Common myeloid progenitor, CD34-positive (primary cell): Measurements from ENCODE around the gene CDHR3.

ENCODE experiments used
- CTCF ChIA-PET: fragments of 350-600 bp; sonication (Branson Sonifier 250); formaldehyde crosslinking; loops from one replicate; lab custom pipeline; 2021; ENCODE audit warnings: antibody characterized with exemption; lab: Charles Lee
- POLR2A ChIA-PET: fragments of 350-600 bp; sonication (Branson Sonifier 250); formaldehyde crosslinking; loops from one replicate; lab custom pipeline; 2021; ENCODE audit warnings: antibody characterized with exemption; lab: Charles Lee
- DNase-seq, 3 donors: peaks; one replicate each; pipeline versions ENCODE4 v3.0.0 to v3.0.0-alpha.2; 2013
- H3K27ac ChIP-seq, 2 experiments: 1 replicate in 1 of 2; 2 replicates in 1 of 2; pipeline ENCODE4 v1.7.0; 2013; ENCODE audit warnings: inconsistent platforms in 2 of 2, low read length in 2 of 2, mild to moderate bottlenecking in 2 of 2, low read depth in 1 of 2, moderate library complexity in 1 of 2; ENCODE audit not compliant: severe bottlenecking in 2 of 2, insufficient read depth in 1 of 2, poor library complexity in 1 of 2
- H3K27me3 ChIP-seq, 5 experiments: replicated peaks in 2 of 5; 1 replicate in 3 of 5; 2 replicates in 2 of 5; pipeline versions ENCODE4 v1.6.1 to v1.7.0; 2013; ENCODE audit warnings: low read length in 4 of 5, mild to moderate bottlenecking in 2 of 5, moderate library complexity in 2 of 5, inconsistent platforms in 1 of 5; ENCODE audit not compliant: insufficient read depth in 5 of 5, control insufficient read depth in 4 of 5
- H3K36me3 ChIP-seq, 4 experiments: 1 replicate in 2 of 4; 2 replicates in 2 of 4; pipeline versions ENCODE4 v1.6.1 to v1.7.0; 2013; ENCODE audit warnings: low read length in 3 of 4, control low read depth in 1 of 4, mild to moderate bottlenecking in 1 of 4; ENCODE audit not compliant: control insufficient read depth in 4 of 4, insufficient read depth in 4 of 4
- H3K4me1 ChIP-seq, 4 experiments: 1 replicate in 3 of 4; 2 replicates in 1 of 4; pipeline versions ENCODE4 v1.6.1 to v1.7.1; 2013; ENCODE audit warnings: low read length in 3 of 4, mild to moderate bottlenecking in 3 of 4, control low read depth in 1 of 4, inconsistent platforms in 1 of 4, moderate library complexity in 1 of 4; ENCODE audit not compliant: control insufficient read depth in 4 of 4, insufficient read depth in 4 of 4; ENCODE audit errors: control extremely low read depth in 1 of 4
- H3K4me3 ChIP-seq, 7 experiments: 1 replicate in 4 of 7; 2 replicates in 3 of 7; pipeline versions ENCODE4 v1.5.1 to v1.7.0; 2013; ENCODE audit warnings: mild to moderate bottlenecking in 7 of 7, low read length in 6 of 7, moderate library complexity in 6 of 7, inconsistent platforms in 2 of 7, low read depth in 2 of 7, control low read depth in 1 of 7; ENCODE audit not compliant: insufficient read depth in 4 of 7, control insufficient read depth in 1 of 7; ENCODE audit errors: extremely low read depth in 1 of 7
- H3K9me3 ChIP-seq, 5 experiments: 1 replicate in 4 of 5; 2 replicates in 1 of 5; pipeline versions ENCODE4 v1.6.1 to v1.7.1; 2013; ENCODE audit warnings: low read length in 4 of 5, mild to moderate bottlenecking in 2 of 5, inconsistent platforms in 1 of 5, low read depth in 1 of 5, moderate library complexity in 1 of 5; ENCODE audit not compliant: control insufficient read depth in 4 of 5, insufficient read depth in 2 of 5; ENCODE audit errors: control extremely low read depth in 1 of 5
- WGBS: methylation state at CpG from one replicate; pipeline ENCODE4 v1.1.5; 2013; ENCODE audit not compliant: insufficient coverage; 5-methylcytosine and 5-hydroxymethylcytosine counted together

The CDHR3 gene

DNA sequence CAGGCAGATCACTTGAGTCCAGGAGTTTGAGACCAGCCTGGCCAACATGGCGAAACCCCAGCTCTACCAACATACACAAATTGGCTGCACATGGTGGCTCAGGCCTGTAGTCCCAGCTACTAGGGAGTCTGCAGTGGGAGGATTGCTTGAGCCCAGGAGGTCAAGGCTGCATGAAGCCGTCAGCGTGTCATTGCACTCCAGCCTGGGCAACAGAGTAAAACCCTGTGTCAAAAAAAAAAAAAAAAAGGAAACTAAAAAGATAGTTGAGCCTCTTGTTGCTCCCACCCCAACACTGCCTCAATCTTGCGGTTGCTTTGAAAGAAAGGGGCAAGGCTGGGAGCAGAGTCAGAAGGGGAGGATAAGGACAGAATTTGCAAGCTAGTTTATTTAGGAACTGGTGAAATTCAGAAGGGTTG is 79.1 kb downstream of the CDHR3 start:
- 100% methylated on average over 1 of the region's 4 CpGs for WGBS
- ChIA-PET CTCF (interaction anchor here (0.7 to 5.8 kb wide), 29 partner anchors 8 to 390 kb away, joined by 3 to 53 read pairs (median 4); no protein-coding TSS in a partner anchor), POLR2A (no interaction called here)
- H3K4me3 ChIP-seq: no peak overlapping the region
- no peaks in the 10 kb centered on the region for H3K36me3 ChIP-seq
- H3K27me3 ChIP-seq: peaks cover 0 to 20% (median 16%) of the 10 kb centered on the region in 5 experiments
- H3K4me1 ChIP-seq: peaks cover 0 to 5% (median 4%) of the 10 kb centered on the region in 4 experiments
- no peak overlapping the region for H3K27ac ChIP-seq
- H3K9me3 ChIP-seq: no peaks in the 10 kb centered on the region
- no peak for DNase-seq

GRCh38 chr7:106045139-106045538 is 82.1 kb downstream of the CDHR3 start:
- 100% methylated on average over 1 of the region's 2 CpGs for WGBS
- Histone ChIP-seq H3K9me3 (no peaks in the 10 kb centered on the region), H3K4me3 (no peak overlapping the region), H3K27ac (no peak overlapping the region), H3K4me1 (peaks cover 0 to 5% (median 4%) of the 10 kb centered on the region in 4 experiments), H3K27me3 (peaks cover 0 to 16% (median 10%) of the 10 kb centered on the region in 5 experiments), H3K36me3 (no peaks in the 10 kb centered on the region)
- no peak for DNase-seq
- ChIA-PET CTCF (interaction anchor here (1.2 to 6.3 kb wide), 6 partner anchors 16 to 393 kb away, joined by 3 to 62 read pairs (median 6); no protein-coding TSS in a partner anchor), POLR2A (no interaction called here)

- Histone ChIP-seq H3K36me3 (no peaks in the 10 kb centered on the region), H3K9me3 (no peaks in the 10 kb centered on the region), H3K4me3 (no peak overlapping the region), H3K27me3 (peaks cover 0 to 16% (median 6%) of the 10 kb centered on the region in 5 experiments), H3K4me1 (peaks cover 0 to 5% (median 4%) of the 10 kb centered on the region in 4 experiments), H3K27ac (no peak overlapping the region)
- POLR2A ChIA-PET: no interaction called here
- DNase-seq: no peak
- WGBS: 95% methylated on average over 1 of the region's 1 CpG
- CTCF ChIA-PET: interaction anchor here (1.2 to 6.3 kb wide), 4 partner anchors 9 to 393 kb away, joined by 3 to 62 read pairs (median 10); no protein-coding TSS in a partner anchor
Measured at GRCh38 chr7:106045586-106045985, 82.5 kb downstream of the CDHR3 start.

DNA sequence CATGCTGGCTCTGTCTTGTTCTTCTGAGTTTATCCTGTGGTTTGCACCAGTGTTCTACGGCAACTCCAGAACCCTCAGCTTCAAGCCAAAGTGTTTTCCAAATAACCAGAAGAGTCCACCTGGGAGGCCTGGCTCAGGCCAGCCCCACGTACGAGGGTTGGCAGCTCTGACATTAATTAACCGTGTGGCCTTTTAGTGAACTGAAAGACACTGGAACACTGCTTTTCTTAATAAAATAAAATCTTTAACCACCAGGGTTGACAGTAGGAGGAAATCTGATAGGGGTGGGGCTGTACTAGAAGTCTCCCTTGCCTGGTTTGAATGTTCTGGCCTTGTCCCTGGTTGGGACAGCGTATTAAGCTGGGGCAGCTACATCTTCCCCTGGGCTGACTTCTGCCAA is 84.1 kb downstream of the CDHR3 start:
- ChIA-PET CTCF (interaction anchor here (0.8 to 6.3 kb wide), 12 partner anchors 10 to 390 kb away, joined by 3 to 62 read pairs (median 4); no protein-coding TSS in a partner anchor), POLR2A (interaction anchor here (1.1 kb wide), 1 partner anchor 67 kb away, joined by 3 read pairs; no protein-coding TSS in a partner anchor)
- H3K9me3 ChIP-seq: peaks cover 0 to 2% (median 0%) of the 10 kb centered on the region in 5 experiments
- no peak overlapping the region for H3K4me3 ChIP-seq
- no peak for DNase-seq
- 93% methylated on average over 3 of the region's 5 CpGs for WGBS
- no peaks in the 10 kb centered on the region for H3K36me3 ChIP-seq
- H3K27ac ChIP-seq: no peak overlapping the region
- peaks cover 0 to 5% (median 3%) of the 10 kb centered on the region in 4 experiments for H3K4me1 ChIP-seq
- H3K27me3 ChIP-seq: peaks cover 0 to 15% (median 2%) of the 10 kb centered on the region in 5 experiments

DNA sequence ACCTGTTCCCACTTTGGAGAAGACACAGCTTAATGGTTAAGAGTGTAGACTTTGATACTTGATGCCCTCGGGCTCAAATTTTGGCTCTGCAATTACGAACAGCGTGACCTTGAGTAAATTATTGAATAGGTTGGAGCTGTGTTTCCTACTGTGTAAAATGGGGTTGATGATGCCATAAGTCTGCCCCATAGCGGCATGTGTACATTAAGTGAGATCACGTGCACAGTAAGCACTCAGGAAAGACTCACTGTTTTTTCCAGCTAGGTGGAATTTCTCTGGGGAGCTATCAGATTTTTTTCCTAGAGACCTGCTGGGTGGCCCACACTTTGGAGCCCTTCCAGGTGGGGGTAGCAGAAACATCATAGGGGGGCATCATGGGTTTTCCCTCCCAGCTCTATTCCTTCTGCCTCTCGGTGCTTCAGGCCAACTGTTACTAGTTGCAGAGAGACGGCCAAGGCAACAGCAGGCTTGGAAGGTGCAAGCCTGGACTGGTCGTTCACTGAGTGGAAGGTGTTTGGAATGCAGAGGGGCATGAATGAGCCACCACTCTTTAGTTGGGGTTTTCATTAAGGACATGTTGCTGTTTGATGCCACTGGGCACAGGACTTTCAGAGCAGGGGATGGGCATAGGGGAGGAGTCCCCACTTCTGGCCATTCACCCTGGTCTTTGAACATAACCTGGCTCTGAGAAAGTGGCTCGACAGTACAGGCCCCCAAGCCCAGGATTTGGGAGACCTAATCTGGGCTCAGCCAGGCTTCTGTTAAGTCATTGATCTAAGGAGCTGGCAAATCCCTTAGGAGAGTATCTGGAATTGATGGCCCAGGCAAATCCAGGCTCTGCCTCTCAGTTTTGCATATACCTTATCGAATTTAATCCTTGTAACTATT is 85.0 kb downstream of the CDHR3 start:
- H3K36me3 ChIP-seq: no peaks in the 10 kb centered on the region
- H3K27ac ChIP-seq: no peak overlapping the region
- peaks cover 0 to 2% (median 0%) of the 10 kb centered on the region in 5 experiments for H3K9me3 ChIP-seq
- POLR2A ChIA-PET: interaction anchor here (0.6 to 1.1 kb wide), 2 partner anchors 66 to 171 kb away, joined by 3 read pairs; no protein-coding TSS in a partner anchor
- CTCF ChIA-PET: interaction anchor here (0.8 to 6.3 kb wide), 11 partner anchors 9 to 391 kb away, joined by 3 to 62 read pairs (median 5); no protein-coding TSS in a partner anchor
- no peaks in the 10 kb centered on the region for H3K4me1 ChIP-seq
- peaks cover 0 to 13% (median 2%) of the 10 kb centered on the region in 5 experiments for H3K27me3 ChIP-seq
- DNase-seq: no peak
- over 99% methylated on average over 7 of the region's 10 CpGs for WGBS
- no peak overlapping the region for H3K4me3 ChIP-seq

DNA sequence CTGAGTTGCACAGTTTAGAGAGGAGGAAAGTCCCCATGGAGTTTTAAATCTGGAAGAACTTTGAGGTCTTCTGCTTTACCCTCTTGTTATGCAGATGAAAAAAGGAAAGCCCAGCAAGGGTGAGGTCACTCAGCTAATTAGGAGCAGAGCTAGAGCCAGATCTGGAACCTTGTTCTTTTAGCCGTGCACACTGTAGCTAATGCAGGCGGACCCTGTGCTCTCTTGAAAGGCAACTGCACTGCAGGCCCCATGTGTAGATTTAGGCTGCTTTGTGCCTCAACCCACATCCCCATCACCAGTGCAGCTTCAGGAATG is 85.6 kb downstream of the CDHR3 start:
- ChIA-PET CTCF (interaction anchor here (1.1 to 6.3 kb wide), 6 partner anchors 9 to 288 kb away, joined by 3 to 62 read pairs (median 8); no protein-coding TSS in a partner anchor), POLR2A (no interaction called here)
- Histone ChIP-seq H3K27me3 (peaks cover 0 to 13% (median 2%) of the 10 kb centered on the region in 5 experiments), H3K4me1 (no peaks in the 10 kb centered on the region), H3K4me3 (no peak overlapping the region), H3K9me3 (peaks cover 0 to 2% (median 0%) of the 10 kb centered on the region in 5 experiments), H3K27ac (no peak overlapping the region), H3K36me3 (no peaks in the 10 kb centered on the region)
- 93% methylated on average over 2 of the region's 2 CpGs for WGBS
- DNase-seq: no peak
